IMR-90 (cell line): ENCODE results near the gene UBN2. TPM values are rescaled to one million over a fixed set of nuclear protein-coding genes. Genes with fewer than 3 reads are reported as not detected.
"Not testable (repeated sequence)": the region's sequence is repeated elsewhere in the genome, so short reads cannot be mapped to it uniquely, and the experiment has no call there.

Experiments used
- ATAC-seq: fragments of 200-7000 bp; cut with Tn5 transposase; 2 replicates; pipeline ENCODE4 v1.9.1; 2020; ENCODE audit warnings: low read depth, mild to moderate bottlenecking, moderate library complexity
- BruUV-seq: library from RNA; stranded (reverse); fragments of 400-500 nt; replicated peaks from 2 replicates; lab custom pipeline; 2021; lab: Mats Ljungman, UMichigan
- CTCF ChIA-PET: fragments of 300-600 bp; formaldehyde crosslinking; extraction: SDS; loops from one replicate; lab custom pipeline; 2021; ENCODE audit warnings: antibody characterized with exemption; lab: Yijun Ruan, JAX
- POLR2A ChIA-PET: fragments of 300-600 bp; sonication (Branson Sonifier 250); formaldehyde crosslinking; loops from one replicate; lab custom pipeline; 2022; ENCODE audit warnings: antibody characterized with exemption; ENCODE audit not compliant: unreplicated experiment; lab: Charles Lee
- DNase-seq: peaks from one replicate; pipeline ENCODE4 v3.0.0; 2013
- H2AFZ ChIP-seq: replicated peaks from 2 replicates; pipeline ENCODE3; 2013; ENCODE audit warnings: low read length, mild to moderate bottlenecking; ENCODE audit not compliant: poor library complexity
- H2AK5ac ChIP-seq: 2 replicates; pipeline ENCODE4 v1.6.1; 2013; ENCODE audit warnings: low read depth, low read length, inconsistent platforms
- H2AK9ac ChIP-seq: replicated peaks from 2 replicates; pipeline ENCODE3; 2013; ENCODE audit warnings: mild to moderate bottlenecking, low read depth, low read length, moderate library complexity; ENCODE audit not compliant: poor library complexity
- H2BK120ac ChIP-seq: 2 replicates; pipeline ENCODE4 v1.6.1; 2013; ENCODE audit warnings: low read depth, low read length, inconsistent platforms
- H2BK15ac ChIP-seq: 3 replicates; pipeline ENCODE4 v1.6.1; 2013; ENCODE audit warnings: low read depth, low read length, inconsistent platforms
- H2BK20ac ChIP-seq: 2 replicates; pipeline ENCODE4 v1.6.1; 2013; ENCODE audit warnings: low read depth, mild to moderate bottlenecking, inconsistent platforms, low read length, moderate library complexity
- H2BK5ac ChIP-seq: 2 replicates; pipeline ENCODE4 v1.6.1; 2013; ENCODE audit warnings: mild to moderate bottlenecking, low read depth, low read length, inconsistent platforms; ENCODE audit not compliant: poor library complexity, severe bottlenecking
- H3K14ac ChIP-seq: replicated peaks from 2 replicates; pipeline ENCODE4 v1.6.1; 2013; ENCODE audit warnings: low read depth, low read length, inconsistent platforms
- H3K18ac ChIP-seq: 2 replicates; pipeline ENCODE4 v1.6.1; 2013; ENCODE audit warnings: low read depth, low read length, control low read depth
- H3K23ac ChIP-seq: 2 replicates; pipeline ENCODE4 v1.6.1; 2013; ENCODE audit warnings: low read depth, low read length, inconsistent platforms
- H3K27ac ChIP-seq: 2 replicates; pipeline ENCODE4 v1.5.1; 2013; ENCODE audit warnings: mild to moderate bottlenecking, control low read depth, low read length; ENCODE audit not compliant: insufficient read depth
- H3K27me3 ChIP-seq: 2 replicates; pipeline ENCODE4 v1.6.1; 2013; ENCODE audit warnings: low read length; ENCODE audit not compliant: control insufficient read depth, insufficient read depth
- H3K36me3 ChIP-seq: 2 replicates; pipeline ENCODE4 v1.6.1; 2013; ENCODE audit warnings: low read length, mixed read lengths; ENCODE audit not compliant: control insufficient read depth, insufficient read depth
- H3K4ac ChIP-seq: 2 replicates; pipeline ENCODE4 v1.6.1; 2013; ENCODE audit warnings: low read depth, low read length, inconsistent platforms
- H3K4me1 ChIP-seq: 2 replicates; pipeline ENCODE4 v1.6.1; 2013; ENCODE audit warnings: low read length, mixed read lengths; ENCODE audit not compliant: control insufficient read depth, insufficient read depth
- H3K4me2 ChIP-seq: 2 replicates; pipeline ENCODE4 v1.6.1; 2013; ENCODE audit warnings: low read depth, mild to moderate bottlenecking, control low read depth, low read length, moderate library complexity
- H3K4me3 ChIP-seq: 2 replicates; pipeline ENCODE4 v1.5.1; 2013; ENCODE audit warnings: low read depth, mild to moderate bottlenecking, control low read depth, low read length, moderate library complexity; ENCODE audit not compliant: insufficient read depth
- H3K56ac ChIP-seq: 2 replicates; pipeline ENCODE4 v1.6.1; 2013; ENCODE audit warnings: low read length, inconsistent platforms; ENCODE audit not compliant: insufficient read depth; ENCODE audit errors: extremely low read depth
- H3K79me1 ChIP-seq, 2 experiments: 2 replicates each; pipeline ENCODE4 v1.6.1; 2013; ENCODE audit warnings: low read length in 2 of 2, inconsistent platforms in 1 of 2, low read depth in 1 of 2
- H3K9ac ChIP-seq: 2 replicates; pipeline ENCODE4 v1.6.1; 2013; ENCODE audit warnings: low read depth, low read length, control low read depth
- H3K9me1 ChIP-seq: 2 replicates; pipeline ENCODE4 v1.6.1; 2013; ENCODE audit warnings: low read length, inconsistent platforms; ENCODE audit not compliant: insufficient read depth
- H3K9me3 ChIP-seq: 2 replicates; pipeline ENCODE4 v1.6.1; 2013; ENCODE audit warnings: low read length; ENCODE audit not compliant: control insufficient read depth, insufficient read depth
- H4K20me1 ChIP-seq: 2 replicates; pipeline ENCODE4 v1.6.1; 2013; ENCODE audit warnings: low read length, inconsistent platforms; ENCODE audit not compliant: insufficient read depth
- H4K5ac ChIP-seq: 2 replicates; pipeline ENCODE4 v1.6.1; 2013; ENCODE audit warnings: mild to moderate bottlenecking, low read depth, low read length, control low read depth
- H4K8ac ChIP-seq, 2 experiments: 2 replicates each; pipeline ENCODE4 v1.6.1; 2013; ENCODE audit warnings: low read depth in 2 of 2, low read length in 2 of 2, control low read depth in 1 of 2, inconsistent platforms in 1 of 2
- H4K91ac ChIP-seq: 2 replicates; pipeline ENCODE4 v1.6.1; 2013; ENCODE audit warnings: low read depth, low read length, inconsistent platforms; ENCODE audit not compliant: insufficient read depth
- WGBS, 2 experiments: methylation state at CpG; one replicate each; pipeline versions ENCODE4 v1.1.5 to v1.1.7; 2013; ENCODE audit warnings: missing lambda C conversion rate in 2 of 2; ENCODE audit not compliant: insufficient read length in 1 of 2; ENCODE audit errors: extremely low coverage in 2 of 2; 5-methylcytosine and 5-hydroxymethylcytosine counted together
- dilution Hi-C: fragments of 300-500 bp; cut with HindIII; formaldehyde crosslinking; loops from one replicate; pipeline ENCODE4 v1.14.3; 2018; ENCODE audit warnings: low sequenced_read_pairs; ENCODE audit not compliant: unreplicated experiment
- in situ Hi-C: fragments of 300-500 bp; cut with MboI; formaldehyde crosslinking; loops from 3 replicates; pipeline ENCODE4 v1.14.3; 2019; ENCODE audit warnings: low sequenced_read_pairs, inconsistent platforms, mixed read lengths
- intact Hi-C: fragments of 100-400 bp; cut with micrococcal nuclease; formaldehyde crosslinking; loops from 2 replicates; pipeline ENCODE4 v1.10.0; 2022
- polyA plus RNA-seq, 3 experiments: library from polyadenylated mRNA; depleted of rRNA; stranded (reverse); fragments of >200 nt; gene quantifications; 2 replicates each; pipeline ENCODE4 v1.2.3, GENCODE V29; 2012; ENCODE audit warnings: low replicate concordance in 1 of 3
- total RNA-seq: library from RNA; depleted of rRNA; stranded (reverse); fragments of >200 nt; gene quantifications from 2 replicates; pipeline ENCODE4 v1.2.3, GENCODE V29; 2012

Gene UBN2
- total and polyA plus RNA-seq, 2 of the 4 experiments (the other 2 are of a cell fraction): 1.6 to 2.3 TPM

- dilution Hi-C loops, H2BK120ac ChIP-seq, H2BK20ac ChIP-seq, H2AK9ac ChIP-seq, H4K91ac ChIP-seq, H3K4me3 ChIP-seq, H4K5ac ChIP-seq, H2AFZ ChIP-seq, H3K9me3 ChIP-seq, H2AK5ac ChIP-seq, H4K20me1 ChIP-seq, H3K14ac ChIP-seq, H2BK5ac ChIP-seq, H3K9me1 ChIP-seq, BruUV-seq, CTCF ChIA-PET, H3K23ac ChIP-seq, H3K27me3 ChIP-seq, POLR2A ChIA-PET, H3K4ac ChIP-seq, in situ Hi-C loops, H3K27ac ChIP-seq, H3K4me2 ChIP-seq, H3K56ac ChIP-seq, H3K9ac ChIP-seq, H3K18ac ChIP-seq, DNase-seq, ATAC-seq, H4K8ac ChIP-seq, H3K79me1 ChIP-seq, H3K36me3 ChIP-seq, H3K4me1 ChIP-seq, H2BK15ac ChIP-seq: not testable (repeated sequence)
- WGBS, 2 experiments: 90% methylated on average over 9 of the region's 18 CpGs; no CpG with 5 or more reads in 1 of the 2 experiments
- intact Hi-C loops: loop anchor here (5.0 kb wide), 1 partner anchor 38 kb away; no protein-coding TSS in a partner anchor
Measured at GRCh38 chr7:139224836-139225235, 6.2 kb upstream of the UBN2 start.

GRCh38 chr7:139225286-139226157 lies 5.5 kb upstream of the UBN2 start:
- H2AK9ac ChIP-seq, DNase-seq, ATAC-seq, H2AFZ ChIP-seq, H2BK120ac ChIP-seq, H3K9me1 ChIP-seq, H2BK15ac ChIP-seq, H4K5ac ChIP-seq, H3K27me3 ChIP-seq, H3K4ac ChIP-seq, H3K18ac ChIP-seq, H4K91ac ChIP-seq, CTCF ChIA-PET, H3K36me3 ChIP-seq, BruUV-seq, H3K79me1 ChIP-seq, H3K4me3 ChIP-seq, H4K8ac ChIP-seq, H3K4me2 ChIP-seq, H3K9ac ChIP-seq, intact Hi-C loops, POLR2A ChIA-PET, H3K4me1 ChIP-seq, H3K56ac ChIP-seq, H2BK5ac ChIP-seq, H3K14ac ChIP-seq, H2AK5ac ChIP-seq, H3K23ac ChIP-seq, H2BK20ac ChIP-seq, H4K20me1 ChIP-seq, dilution Hi-C loops, H3K27ac ChIP-seq, in situ Hi-C loops, H3K9me3 ChIP-seq: not testable (repeated sequence)
- WGBS, 2 experiments: 83% methylated on average over 16 of the region's 60 CpGs; no CpG with 5 or more reads in 1 of the 2 experiments
